SU-DHL-6 (cell line): ENCODE data around the gene PDCD2.

Experiments used
- H2AFZ ChIP-seq: fragments of 200-600 bp; sonication (generic); 2 replicates; pipeline ENCODE4 v1.6.1; 2014; ENCODE audit warnings: low read depth, mild to moderate bottlenecking, moderate library complexity, mixed read lengths, antibody characterized with exemption, low read length; ENCODE audit not compliant: severe bottlenecking
- H3F3A ChIP-seq: fragments of 200-600 bp; shearing (Covaris generic); 2 replicates; pipeline ENCODE4 v1.6.0; 2016; ENCODE audit warnings: antibody characterized with exemption, mild to moderate bottlenecking; ENCODE audit not compliant: insufficient read depth
- H3K27ac ChIP-seq: fragments of 200-600 bp; sonication (generic); 2 replicates; pipeline ENCODE4 v1.5.1; 2016; ENCODE audit warnings: low read depth, mild to moderate bottlenecking, low read length, moderate library complexity, mixed read lengths
- H3K27me3 ChIP-seq: fragments of 200-600 bp; sonication (generic), shearing (Covaris generic); 2 replicates; pipeline ENCODE4 v1.6.0; 2014; ENCODE audit warnings: mild to moderate bottlenecking, low read length
- H3K36me3 ChIP-seq: fragments of 200-600 bp; sonication (generic); 2 replicates; pipeline ENCODE4 v1.6.1; 2014; ENCODE audit warnings: mild to moderate bottlenecking, low read length, mixed read lengths
- H3K4me2 ChIP-seq: fragments of 300-600, 200-600 bp; shearing (Covaris generic), sonication (generic); 2 replicates; pipeline ENCODE4 v1.6.0; 2014; ENCODE audit warnings: low read length, low read depth, mild to moderate bottlenecking; ENCODE audit not compliant: poor library complexity, severe bottlenecking
- H3K4me3 ChIP-seq: fragments of 200-600 bp; sonication (generic); 2 replicates; pipeline ENCODE4 v1.5.1; 2014; ENCODE audit warnings: antibody characterized with exemption, low read length, mild to moderate bottlenecking, mixed read lengths; ENCODE audit not compliant: insufficient read depth, poor library complexity, severe bottlenecking
- H3K79me2 ChIP-seq: fragments of 200-600 bp; sonication (generic); 2 replicates; pipeline ENCODE4 v1.6.1; 2014; ENCODE audit warnings: mild to moderate bottlenecking, low read length, moderate library complexity; ENCODE audit not compliant: insufficient read depth
- H3K9ac ChIP-seq: fragments of 200-600 bp; sonication (generic); 2 replicates; pipeline ENCODE4 v1.7.0; 2014; ENCODE audit warnings: mild to moderate bottlenecking, low read length
- H3K9me2 ChIP-seq: fragments of 200-600 bp; sonication (generic); replicated peaks from 2 replicates; pipeline ENCODE4 v1.6.1; 2014; ENCODE audit warnings: low read length; ENCODE audit not compliant: insufficient read depth
- H3K9me3 ChIP-seq: fragments of 200-600 bp; sonication (generic); 2 replicates; pipeline ENCODE4 v1.6.1; 2014; ENCODE audit warnings: low read length, mixed read lengths; ENCODE audit not compliant: insufficient read depth
- H4K20me1 ChIP-seq: fragments of 200-600 bp; sonication (generic); 2 replicates; pipeline ENCODE4 v1.6.1; 2014; ENCODE audit warnings: low read depth, mild to moderate bottlenecking, antibody characterized with exemption, low read length, moderate library complexity, mixed read lengths
- CTCF ChIP-seq: fragments of 200-600 bp; sonication (generic); IDR thresholded peaks from one replicate; pipeline ENCODE4 v1.5.1; 2017; ENCODE audit warnings: antibody characterized with exemption, mild to moderate bottlenecking, low read length, moderate library complexity; ENCODE audit not compliant: insufficient read depth, poor library complexity, severe bottlenecking
- EZH2phosphoT487 ChIP-seq: fragments of 200-600 bp; sonication (generic), shearing (Covaris generic); conservative IDR thresholded peaks from 2 replicates; pipeline ENCODE4 v1.6.1; 2018; ENCODE audit warnings: mild to moderate bottlenecking, antibody characterized with exemption, low read length, moderate library complexity, mixed read lengths

Gene PDCD2

GRCh38 chr6:170605574-170606259 lies 21.3 kb upstream of the PDCD2 start:
- H3K9me2 ChIP-seq, result no peaks in the 10 kb centered on the region
- no peaks in the 10 kb centered on the region for H3K79me2 ChIP-seq
- no peak overlapping the region for H3K9ac ChIP-seq
- no peaks in the 10 kb centered on the region for H3K36me3 ChIP-seq
- H2AFZ ChIP-seq, result no peak overlapping the region
- H3K4me3 ChIP-seq, result no peak overlapping the region
- H3F3A ChIP-seq, result no peaks in the 10 kb centered on the region
- no peak overlapping the region for H3K4me2 ChIP-seq
- no peaks in the 10 kb centered on the region for H3K9me3 ChIP-seq
- no peaks in the 10 kb centered on the region for H4K20me1 ChIP-seq
- no peaks in the 10 kb centered on the region for H3K27me3 ChIP-seq
- TF ChIP-seq EZH2phosphoT487 (no peak), CTCF (no peak)
- no peak overlapping the region for H3K27ac ChIP-seq

- Histone ChIP-seq H2AFZ (no peak overlapping the region), H3K36me3 (peaks cover 4% of the 10 kb centered on the region; the same call in 1 of the 2 replicates)
- TF ChIP-seq CTCF (no peak), EZH2phosphoT487 (no peak)
Measured at GRCh38 chr6:170597278-170597677, 12.8 kb upstream of the PDCD2 start.

GRCh38 chr6:170596426-170596825 lies 12.0 kb upstream of the PDCD2 start:
- Histone ChIP-seq H3K9me2 (no peaks in the 10 kb centered on the region), H3F3A (no peaks in the 10 kb centered on the region), H3K4me3 (no peak overlapping the region), H3K36me3 (peaks cover 5% of the 10 kb centered on the region; the same call in 1 of the 2 replicates), H3K27me3 (no peaks in the 10 kb centered on the region), H3K27ac (no peak overlapping the region), H2AFZ (no peak overlapping the region), H4K20me1 (no peaks in the 10 kb centered on the region), H3K9me3 (peaks cover 7% of the 10 kb centered on the region; the same call in 1 of the 2 replicates), H3K79me2 (no peaks in the 10 kb centered on the region), H3K4me2 (no peak overlapping the region), H3K9ac (no peak overlapping the region)
- TF ChIP-seq EZH2phosphoT487 (no peak), CTCF (no peak)

More at GRCh38 chr6:170597278-170597677, 12.8 kb upstream of the PDCD2 start:
- Histone ChIP-seq H3K9ac (no peak overlapping the region), H3K27ac (no peak overlapping the region), H3K27me3 (no peaks in the 10 kb centered on the region), H3K4me3 (no peak overlapping the region), H3K9me2 (no peaks in the 10 kb centered on the region), H3F3A (no peaks in the 10 kb centered on the region), H4K20me1 (no peaks in the 10 kb centered on the region), H3K9me3 (peaks cover 5% of the 10 kb centered on the region; the same call in 1 of the 2 replicates), H3K4me2 (no peak overlapping the region), H3K79me2 (no peaks in the 10 kb centered on the region)
